ENCODE results near the gene PARVG.

- TF ChIP-seq CTCF (IDR thresholded peaks at IDR 0.05), result no peak
- no peak for TF ChIP-seq EP300 (IDR thresholded peaks at IDR 0.05)
Measured at GRCh38 chr22:44136786-44137185, 43.9 kb upstream of the PARVG start.
